Endothelial cell of umbilical vein (primary cell): ENCODE results near the gene LOXL1. TPM values are rescaled to one million over a fixed set of nuclear protein-coding genes. Genes with fewer than 3 reads are reported as not detected.

Experiments used
- BruUV-seq: library from RNA; stranded (reverse); fragments of 400-500 nt; replicated peaks from 2 replicates; lab custom pipeline; 2021; lab: Mats Ljungman, UMichigan
- CTCF ChIA-PET: fragments of 300-600, 350-600 bp; sonication (Branson Sonifier 250); formaldehyde crosslinking; loops from one replicate; lab custom pipeline; 2021; ENCODE audit warnings: antibody characterized with exemption, inconsistent platforms; lab: Charles Lee
- POLR2A ChIA-PET: fragments of 300-600, 350-600 bp; sonication (Branson Sonifier 250); formaldehyde crosslinking; loops from one replicate; lab custom pipeline; 2021; ENCODE audit warnings: antibody characterized with exemption, inconsistent platforms; lab: Charles Lee
- DNase-seq: peaks from one replicate; pipeline ENCODE4 v3.0.0-alpha.2; 2011; ENCODE audit warnings: low read depth, low spot score
- FAIRE-seq: peaks from 2 replicates; lab custom pipeline; 2011; peaks lifted over from hg19 to GRCh38; lab: Jason Lieb, UNC
- H2AFZ ChIP-seq: 2 replicates; pipeline ENCODE4 v1.6.0; 2012; ENCODE audit warnings: low read depth, low read length, control low read depth, inconsistent platforms
- H3K27ac ChIP-seq: 2 replicates; pipeline ENCODE4 v1.5.1; 2011; ENCODE audit warnings: low read depth, mild to moderate bottlenecking, control low read depth, low read length, moderate library complexity; ENCODE audit not compliant: insufficient read depth
- H3K27me3 ChIP-seq, 2 experiments: 2 replicates each; pipeline versions ENCODE4 v1.6.0 to v1.6.1; 2011; ENCODE audit warnings: low read length in 2 of 2, mixed read lengths in 1 of 2; ENCODE audit not compliant: control insufficient read depth in 2 of 2, insufficient read depth in 2 of 2
- H3K36me3 ChIP-seq, 2 experiments: 2 replicates in 1 of 2; 3 replicates in 1 of 2; pipeline ENCODE4 v1.5.1; 2011; ENCODE audit warnings: low read length in 2 of 2, mild to moderate bottlenecking in 1 of 2, moderate library complexity in 1 of 2; ENCODE audit not compliant: control insufficient read depth in 2 of 2, insufficient read depth in 2 of 2; ENCODE audit errors: extremely low read depth in 1 of 2
- H3K4me1 ChIP-seq: 3 replicates; pipeline ENCODE4 v1.5.1; 2011; ENCODE audit warnings: mild to moderate bottlenecking, low read length; ENCODE audit not compliant: control insufficient read depth, insufficient read depth; ENCODE audit errors: extremely low read depth
- H3K4me2 ChIP-seq: 2 replicates; pipeline ENCODE4 v1.6.1; 2011; ENCODE audit warnings: low read length, control low read depth, mixed read lengths; ENCODE audit not compliant: insufficient read depth
- H3K4me3 ChIP-seq, 3 experiments: fragments of 200-600 bp in 1 of 3; sonication (generic), shearing (Covaris generic) in 1 of 3; replicated peaks in 1 of 3; 2 replicates each; pipeline ENCODE4 v1.5.1; 2011 to 2016; ENCODE audit warnings: control low read depth in 3 of 3, low read length in 3 of 3, mild to moderate bottlenecking in 2 of 3, inconsistent platforms in 1 of 3, low read depth in 1 of 3, moderate library complexity in 1 of 3; ENCODE audit not compliant: insufficient read depth in 1 of 3
- H3K79me2 ChIP-seq: 2 replicates; pipeline ENCODE4 v1.6.0; 2012; ENCODE audit warnings: low read length, inconsistent platforms; ENCODE audit not compliant: control insufficient read depth, insufficient read depth
- H3K9ac ChIP-seq: replicated peaks from 2 replicates; pipeline ENCODE3; 2011; ENCODE audit warnings: low read length, control low read depth; ENCODE audit not compliant: insufficient read depth; ENCODE audit errors: extremely low read depth
- H3K9me1 ChIP-seq: replicated peaks from 3 replicates; pipeline ENCODE4 v1.6.0; 2011; ENCODE audit warnings: mild to moderate bottlenecking, low read length; ENCODE audit not compliant: control insufficient read depth, insufficient read depth; ENCODE audit errors: extremely low read depth
- H3K9me3 ChIP-seq: replicated peaks from 2 replicates; pipeline ENCODE4 v1.5.1; 2012; ENCODE audit warnings: low read length, inconsistent platforms; ENCODE audit not compliant: control insufficient read depth, insufficient read depth
- H4K20me1 ChIP-seq: replicated peaks from 2 replicates; pipeline ENCODE3; 2011; ENCODE audit warnings: mild to moderate bottlenecking, low read length; ENCODE audit not compliant: control insufficient read depth, insufficient read depth; ENCODE audit errors: extremely low read depth
- EZH2 ChIP-seq: IDR thresholded peaks from 2 replicates; pipeline ENCODE4 v1.6.1; 2012; ENCODE audit warnings: borderline replicate concordance, low read depth, mild to moderate bottlenecking, moderate library complexity, low read length, inconsistent platforms; ENCODE audit not compliant: severe bottlenecking
- FOS ChIP-seq: IDR thresholded peaks from 2 replicates; pipeline ENCODE4 v1.6.1; 2011; ENCODE audit warnings: mild to moderate bottlenecking, low read length, moderate library complexity, borderline replicate concordance; ENCODE audit not compliant: insufficient read depth
- GATA2 ChIP-seq: IDR thresholded peaks from 2 replicates; pipeline ENCODE4 v1.7.0; 2011; ENCODE audit warnings: low read depth, mild to moderate bottlenecking, moderate library complexity, mixed read lengths, low read length; ENCODE audit not compliant: insufficient read length, insufficient read depth
- JUN ChIP-seq: IDR thresholded peaks from 2 replicates; pipeline ENCODE4 v1.6.1; 2011; ENCODE audit warnings: borderline replicate concordance, low read depth; ENCODE audit not compliant: insufficient read length, insufficient read depth
- MYC ChIP-seq: IDR thresholded peaks from one replicate; pipeline ENCODE4 v1.6.1; 2011; ENCODE audit warnings: mild to moderate bottlenecking, low read depth, low read length
- POLR2A ChIP-seq: IDR thresholded peaks from 2 replicates; pipeline ENCODE4 v1.6.1; 2012; ENCODE audit warnings: low read depth, mild to moderate bottlenecking, control low read depth, low read length
- POLR2AphosphoS5 ChIP-seq: IDR thresholded peaks from 2 replicates; pipeline ENCODE4 v1.6.1; 2012; ENCODE audit warnings: low read depth, mild to moderate bottlenecking, control low read depth, low read length, moderate library complexity; ENCODE audit not compliant: insufficient read depth
- dilution Hi-C: fragments of 300-500 bp; cut with MboI; formaldehyde crosslinking; loops from one replicate; pipeline ENCODE4 v1.15.0; 2019; ENCODE audit warnings: low sequenced_read_pairs; ENCODE audit not compliant: extremely low pct_ligation_motif_present
- intact Hi-C: fragments of 100-400 bp; cut with micrococcal nuclease; formaldehyde crosslinking; loops from one replicate; pipeline ENCODE4 v1.10.0; 2022
- polyA plus RNA-seq, 4 experiments: library from polyadenylated mRNA; depleted of rRNA in 3 of 4; stranded (reverse) in 3 of 4; unstranded in 1 of 4; fragments of >200 nt; gene quantifications; 2 replicates each; pipeline versions ENCODE4 v1.2.1 to v1.2.3, GENCODE V29; 2011 to 2012; ENCODE audit warnings: missing spikeins in 1 of 4
- total RNA-seq: library from RNA; stranded (reverse); gene quantifications from 2 replicates; pipeline ENCODE4 v1.2.3, GENCODE V29; 2021
- TF ChIP-seq, protein P1 (sequence below), 2 donors: IDR thresholded peaks; 1 replicate in 1 of 2; 2 replicates in 1 of 2; pipeline ENCODE4 v1.5.1; 2011; ENCODE audit warnings: low read length in 2 of 2, mild to moderate bottlenecking in 2 of 2, moderate library complexity in 2 of 2, control low read depth in 1 of 2, inconsistent platforms in 1 of 2, low read depth in 1 of 2; ENCODE audit not compliant: insufficient read depth in 1 of 2; ENCODE audit errors: extremely low read depth in 1 of 2
- TF ChIP-seq, protein P2 (sequence below): IDR thresholded peaks from 2 replicates; pipeline ENCODE4 v1.6.1; 2011; ENCODE audit not compliant: insufficient read depth, insufficient read length

LOXL1 gene
- total and polyA plus RNA-seq, 2 donors (not counting 3 experiments of a cell fraction or from before 2014, with no cell fraction given): 5.2 to 14.4 TPM

DNA sequence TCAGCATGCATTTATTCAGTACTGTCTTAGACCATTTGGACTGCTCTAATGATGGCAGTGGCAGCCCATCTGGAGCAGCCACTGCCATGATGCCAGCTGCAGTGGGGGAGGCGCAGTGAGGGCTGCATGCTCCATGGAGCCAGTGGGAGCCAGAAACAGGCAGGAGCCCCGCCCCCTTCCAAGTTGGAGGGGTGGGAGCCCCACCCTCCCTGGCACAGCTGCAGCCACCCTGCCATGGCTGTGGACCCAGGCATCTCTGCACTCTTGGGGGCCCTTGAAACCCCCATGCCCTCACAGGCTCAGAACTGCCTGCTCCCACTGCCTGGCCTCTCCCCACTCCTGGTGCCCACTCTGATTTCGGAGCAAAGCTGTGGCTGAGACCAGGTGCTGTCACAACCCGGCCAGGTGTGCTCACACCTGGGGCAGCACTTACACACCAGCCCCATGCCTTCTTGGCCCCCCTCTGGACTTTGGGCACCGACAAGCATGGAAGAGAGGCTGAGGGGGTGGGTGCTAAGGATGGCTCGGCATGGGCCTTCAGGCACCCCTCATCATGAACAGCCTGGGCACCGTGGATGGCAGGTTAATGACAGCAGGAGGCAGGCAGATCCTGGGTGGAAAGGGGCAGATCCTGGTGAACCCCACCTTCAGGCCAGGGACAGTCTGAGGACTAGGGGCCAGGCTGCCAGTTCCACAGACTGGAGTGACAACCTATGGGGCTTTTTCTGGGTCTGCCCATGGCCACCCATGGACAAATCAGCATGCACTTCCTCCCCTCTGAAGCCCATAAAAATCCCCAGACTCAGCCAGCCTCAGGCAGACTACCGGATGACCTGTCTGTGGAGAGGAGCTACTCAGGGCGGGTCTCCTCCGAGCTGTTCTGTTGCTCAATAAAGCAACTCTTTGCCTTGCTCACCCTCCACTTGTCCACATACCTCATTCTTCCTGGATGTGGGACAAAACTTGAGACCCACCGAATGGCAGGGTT, 34.6 kb upstream of the LOXL1 start:
- FAIRE-seq: no peak
- no peaks in the 10 kb centered on the region for H3K79me2 ChIP-seq
- no peaks in the 10 kb centered on the region for H3K9me1 ChIP-seq
- no peak overlapping the region for H3K9ac ChIP-seq
- no peak for DNase-seq
- H3K9me3 ChIP-seq: no peaks in the 10 kb centered on the region
- TF ChIP-seq FOS (no peak), GATA2 (no peak), JUN (no peak), POLR2AphosphoS5 (no peak), MYC (no peak), EZH2 (no peak), POLR2A (no peak)
- TF ChIP-seq, protein P1, sequence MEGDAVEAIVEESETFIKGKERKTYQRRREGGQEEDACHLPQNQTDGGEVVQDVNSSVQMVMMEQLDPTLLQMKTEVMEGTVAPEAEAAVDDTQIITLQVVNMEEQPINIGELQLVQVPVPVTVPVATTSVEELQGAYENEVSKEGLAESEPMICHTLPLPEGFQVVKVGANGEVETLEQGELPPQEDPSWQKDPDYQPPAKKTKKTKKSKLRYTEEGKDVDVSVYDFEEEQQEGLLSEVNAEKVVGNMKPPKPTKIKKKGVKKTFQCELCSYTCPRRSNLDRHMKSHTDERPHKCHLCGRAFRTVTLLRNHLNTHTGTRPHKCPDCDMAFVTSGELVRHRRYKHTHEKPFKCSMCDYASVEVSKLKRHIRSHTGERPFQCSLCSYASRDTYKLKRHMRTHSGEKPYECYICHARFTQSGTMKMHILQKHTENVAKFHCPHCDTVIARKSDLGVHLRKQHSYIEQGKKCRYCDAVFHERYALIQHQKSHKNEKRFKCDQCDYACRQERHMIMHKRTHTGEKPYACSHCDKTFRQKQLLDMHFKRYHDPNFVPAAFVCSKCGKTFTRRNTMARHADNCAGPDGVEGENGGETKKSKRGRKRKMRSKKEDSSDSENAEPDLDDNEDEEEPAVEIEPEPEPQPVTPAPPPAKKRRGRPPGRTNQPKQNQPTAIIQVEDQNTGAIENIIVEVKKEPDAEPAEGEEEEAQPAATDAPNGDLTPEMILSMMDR (IDR thresholded peaks at IDR 0.05; ENCODE audit: extremely low read depth in 1 of 2, insufficient read depth in 1 of 2, low read depth in 1 of 2, low read length in 2 of 2): no peak
- TF ChIP-seq, protein P2, sequence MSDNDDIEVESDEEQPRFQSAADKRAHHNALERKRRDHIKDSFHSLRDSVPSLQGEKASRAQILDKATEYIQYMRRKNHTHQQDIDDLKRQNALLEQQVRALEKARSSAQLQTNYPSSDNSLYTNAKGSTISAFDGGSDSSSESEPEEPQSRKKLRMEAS: no peak
- H2AFZ ChIP-seq: no peak overlapping the region
- ChIA-PET POLR2A (no interaction called here), CTCF (interaction anchor here (1.0 to 5.3 kb wide), 4 partner anchors 16 to 416 kb away, joined by 3 to 35 read pairs (median 4); partner anchors contain the start of gene TBC1D21)
- H3K27me3 ChIP-seq: peaks cover 0 to under 1% of the 10 kb centered on the region in 2 experiments
- dilution Hi-C loops (no loop called here), intact Hi-C loops (no loop called here)
- no peaks in the 10 kb centered on the region for H3K4me1 ChIP-seq
- H3K27ac ChIP-seq: no peak overlapping the region
- no peak overlapping the region for H3K4me2 ChIP-seq
- no peak overlapping the region for H3K4me3 ChIP-seq
- no peaks in the 10 kb centered on the region for H3K36me3 ChIP-seq
- no TSS peak for BruUV-seq
- H4K20me1 ChIP-seq: no peaks in the 10 kb centered on the region
